CD1c-positive myeloid dendritic cell (primary cell): ENCODE data around the gene CAPZA1.
"Not testable (repeated sequence)": the region's sequence is repeated elsewhere in the genome, so short reads cannot be mapped to it uniquely, and the experiment has no call there.

Source experiments
- DNase-seq: peaks from one replicate; pipeline ENCODE4 v3.0.0-alpha.2; 2016; ENCODE audit errors: extremely low spot score

Gene CAPZA1

DNA sequence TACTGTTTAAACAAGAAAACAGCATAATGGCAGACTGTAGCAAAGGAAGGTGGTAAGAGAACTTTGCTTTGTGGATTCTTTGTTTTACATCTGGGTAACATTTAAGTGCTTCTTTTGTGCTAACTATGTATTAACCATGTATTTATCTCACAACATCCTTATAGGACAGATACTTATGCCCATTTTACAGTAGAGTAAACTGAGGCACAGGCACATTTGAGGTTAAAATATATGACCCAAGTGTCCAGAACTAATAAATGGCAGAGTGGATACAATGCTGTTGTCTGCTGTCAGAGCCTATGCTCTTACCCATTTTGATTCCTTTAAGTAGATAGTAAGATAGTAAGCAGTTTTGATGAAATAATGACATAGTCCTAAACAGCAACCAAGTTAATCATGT lies 7.3 kb downstream of the CAPZA1 start:
- no peak for DNase-seq

DNA sequence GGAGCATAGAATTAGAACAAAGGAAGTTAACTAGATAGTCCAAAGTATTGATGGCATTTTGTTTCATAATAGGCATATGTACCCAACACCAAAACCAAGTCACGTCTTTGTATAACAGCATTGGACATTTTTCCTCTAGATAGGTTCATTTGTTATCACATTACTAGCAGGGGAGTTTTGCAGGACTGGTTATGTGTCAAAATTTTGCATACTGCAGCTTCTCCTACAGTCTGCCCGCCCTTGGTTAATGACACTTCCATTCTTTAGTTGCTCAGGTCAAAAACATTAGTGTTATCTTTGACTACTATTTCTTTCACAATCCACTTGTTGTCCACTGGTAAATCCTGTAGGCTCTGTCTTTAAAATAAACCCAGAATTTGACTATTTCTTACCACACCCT lies 8.9 kb downstream of the CAPZA1 start:
- no peak for DNase-seq

DNA sequence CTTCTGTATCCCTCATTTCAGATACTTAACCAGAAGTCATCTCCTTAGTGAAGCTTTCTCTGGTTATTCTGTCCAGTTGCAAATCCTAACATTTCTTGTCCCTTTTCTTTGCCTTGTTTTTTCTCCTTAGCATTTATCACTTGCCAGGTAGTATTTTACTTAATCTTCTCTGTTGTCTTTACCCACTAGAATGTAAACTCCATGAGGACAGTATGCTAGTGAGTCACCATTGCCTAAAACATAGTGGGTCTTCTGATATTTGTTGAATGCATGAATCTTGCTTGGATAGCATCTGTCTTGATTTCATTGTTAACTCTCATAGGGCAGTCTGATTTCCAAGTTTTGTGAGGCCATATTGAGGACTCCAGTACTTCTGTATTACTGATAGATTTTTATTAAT lies 9.6 kb downstream of the CAPZA1 start:
- no peak for DNase-seq

- DNase-seq: no peak
Measured at GRCh38 chr1:112633628-112634027, 14.0 kb downstream of the CAPZA1 start.

- DNase-seq: no peak
Measured at GRCh38 chr1:112634367-112634766, 14.7 kb downstream of the CAPZA1 start.

- no peak for DNase-seq
Measured at GRCh38 chr1:112636056-112636455, 16.4 kb downstream of the CAPZA1 start.

- no peak for DNase-seq
Measured at GRCh38 chr1:112636597-112637253, 17.1 kb downstream of the CAPZA1 start.

DNA sequence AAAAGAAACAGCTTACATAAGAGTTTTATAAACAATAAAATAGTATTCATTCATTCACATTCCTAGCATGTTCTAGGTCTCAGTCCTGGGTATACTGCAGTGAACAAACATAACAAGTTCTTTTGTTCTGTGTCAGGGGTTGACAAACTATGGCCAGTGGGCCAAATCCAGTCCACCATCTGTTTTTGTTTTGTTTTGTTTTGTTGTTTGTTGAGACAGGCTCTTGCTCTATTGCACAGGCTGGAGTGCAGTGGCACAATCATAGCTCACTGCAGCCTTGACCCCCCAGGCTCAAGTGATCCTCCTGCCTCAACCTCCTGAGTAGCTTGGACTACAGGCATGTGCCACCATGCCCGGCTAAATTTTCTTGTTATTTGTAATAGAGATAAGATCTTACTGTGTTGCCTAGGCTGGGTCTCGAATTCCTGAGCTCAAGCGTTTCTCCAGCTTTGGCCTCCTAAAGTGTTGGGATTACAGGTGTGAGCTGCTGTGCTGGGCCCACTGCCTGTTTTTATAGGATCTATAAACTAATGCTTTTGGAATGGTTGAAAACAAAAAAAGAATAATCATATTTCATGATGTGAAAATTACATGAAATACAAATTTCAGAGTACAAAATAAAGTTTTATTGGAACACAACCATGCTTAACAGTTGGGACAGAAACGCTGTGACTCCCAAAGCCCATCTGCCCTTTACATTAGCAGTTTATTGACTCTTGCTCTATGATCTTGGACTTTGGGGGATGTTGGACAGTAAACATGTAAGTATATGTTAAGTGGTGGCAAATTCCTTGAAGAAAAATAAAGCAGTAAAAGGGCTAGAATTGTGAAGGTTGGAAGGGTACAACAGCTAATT lies 17.9 kb downstream of the CAPZA1 start:
- no peak for DNase-seq

GRCh38 chr1:112638110-112638428 lies 18.4 kb downstream of the CAPZA1 start:
- no peak for DNase-seq

- DNase-seq: not testable (repeated sequence)
Measured at GRCh38 chr1:112640437-112640836, 20.8 kb downstream of the CAPZA1 start.

DNA sequence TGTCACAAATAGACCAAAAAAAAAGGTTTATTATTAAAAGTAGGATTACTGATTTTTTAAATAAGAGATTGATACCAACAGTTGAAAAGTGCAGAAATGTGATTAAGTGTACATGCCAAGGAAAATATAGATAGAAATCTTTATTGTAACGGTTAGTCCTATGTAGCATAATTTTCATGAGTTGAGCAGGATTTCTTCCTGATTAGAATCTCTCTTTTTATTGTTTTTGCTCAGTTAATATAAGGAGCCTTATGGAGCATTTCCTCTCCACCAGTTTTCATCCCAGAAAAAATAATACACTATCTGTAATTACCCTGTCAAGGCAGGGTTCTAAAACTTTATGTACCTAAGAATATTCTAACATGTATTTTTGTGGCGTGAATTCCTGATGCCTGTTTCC lies 23.4 kb downstream of the CAPZA1 start:
- DNase-seq: no peak

DNA sequence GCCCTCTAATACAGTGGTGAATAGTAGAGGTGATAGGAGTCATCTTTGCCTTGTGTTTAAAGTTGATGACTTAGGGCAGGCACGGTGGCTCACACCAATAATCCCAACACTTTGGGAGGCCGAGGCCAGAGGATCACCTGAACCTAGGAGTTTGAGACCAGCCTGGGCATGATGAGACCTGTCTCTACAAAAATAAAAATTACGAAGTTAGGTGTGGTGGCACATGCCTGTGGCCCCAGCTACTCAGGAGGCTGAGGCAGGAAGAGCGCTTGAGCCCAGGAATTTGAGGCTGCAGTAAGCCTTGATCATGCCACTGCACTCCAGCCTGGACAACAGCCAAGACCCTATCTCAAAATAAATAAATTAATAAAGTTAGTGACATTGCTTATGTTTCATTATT lies 26.6 kb downstream of the CAPZA1 start:
- no peak for DNase-seq

DNA sequence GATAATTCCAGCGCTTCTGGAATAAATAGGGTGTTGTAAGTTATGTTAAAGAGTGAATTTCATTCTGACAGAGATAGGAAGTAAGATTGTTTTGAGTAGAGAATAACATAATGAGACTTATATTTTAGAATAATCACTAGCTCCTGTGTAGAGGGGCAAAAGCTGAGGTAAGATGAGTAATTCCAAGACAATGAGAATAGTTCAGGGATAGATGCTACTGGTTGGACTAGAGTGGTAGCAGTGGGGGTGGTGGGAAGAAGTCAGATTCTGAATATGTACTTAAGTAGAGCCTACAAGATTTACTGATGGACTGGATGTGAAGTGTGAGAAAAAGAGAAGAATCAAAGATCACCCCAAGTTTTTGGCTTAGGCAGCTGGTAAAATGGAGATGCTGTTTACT lies 31.6 kb downstream of the CAPZA1 start:
- no peak for DNase-seq

DNA sequence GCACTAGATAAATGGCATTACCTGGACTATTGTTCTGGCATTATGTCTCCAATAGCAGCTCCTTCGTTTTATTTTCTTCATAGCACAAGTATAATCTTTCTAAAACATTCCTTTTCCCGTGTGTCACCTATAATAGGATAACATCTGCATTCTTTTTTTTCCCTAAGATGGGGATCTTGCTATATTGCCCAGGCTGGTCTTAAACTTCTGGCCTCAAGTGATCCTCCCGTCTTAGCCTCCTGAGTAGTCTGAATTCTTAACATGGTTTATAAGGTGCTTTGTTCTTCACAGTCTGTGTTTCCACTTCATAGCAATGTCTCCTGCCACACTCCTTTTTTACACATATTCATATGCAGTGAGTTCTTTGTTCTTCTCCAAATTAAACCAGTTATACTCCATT lies 46.2 kb downstream of the CAPZA1 start:
- DNase-seq: no peak

GRCh38 chr1:112666946-112667345 lies 47.3 kb downstream of the CAPZA1 start:
- DNase-seq: no peak

- DNase-seq: no peak
Measured at GRCh38 chr1:112672009-112672408, 52.4 kb downstream of the CAPZA1 start.

- no peak for DNase-seq
Measured at GRCh38 chr1:112672842-112673241, 53.2 kb downstream of the CAPZA1 start.

- peak; percentile 24 for DNase-seq
Measured at GRCh38 chr1:112673592-112674439, 54.2 kb downstream of the CAPZA1 start.

DNA sequence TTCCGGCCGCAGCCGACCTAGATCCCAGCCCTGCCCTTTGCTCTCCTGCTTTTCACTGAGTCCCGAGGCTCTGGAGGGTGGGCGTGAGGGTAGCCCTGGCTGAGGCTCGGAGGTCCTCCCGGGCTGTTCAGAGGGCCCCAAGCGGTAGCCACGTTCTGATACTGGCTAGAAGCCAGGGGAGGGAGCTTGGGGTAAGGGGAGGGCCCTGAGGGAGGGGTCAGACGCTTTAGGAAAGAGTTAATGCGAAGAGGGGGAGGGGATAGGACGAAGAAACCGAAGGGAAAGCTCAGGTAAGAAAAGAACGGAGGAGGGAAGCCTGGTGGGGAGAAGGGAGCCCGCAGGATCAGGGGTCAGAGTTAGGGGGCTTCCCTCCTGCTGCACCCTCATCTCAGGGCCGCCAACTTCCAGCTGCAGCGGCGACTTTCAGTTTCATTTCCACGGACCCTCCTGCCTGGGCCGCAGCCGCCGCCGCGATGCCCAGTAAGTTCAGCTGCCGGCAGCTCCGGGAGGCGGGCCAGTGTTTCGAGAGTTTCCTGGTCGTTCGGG lies 54.9 kb downstream of the CAPZA1 start, which contains the start of gene MOV10:
Gene MOV10 (plus strand): TSS at position 220 of the 546 bp plus-strand sequence. CDS start 254 bp downstream, at position 474.
- peak; percentile 76 for DNase-seq

DNA sequence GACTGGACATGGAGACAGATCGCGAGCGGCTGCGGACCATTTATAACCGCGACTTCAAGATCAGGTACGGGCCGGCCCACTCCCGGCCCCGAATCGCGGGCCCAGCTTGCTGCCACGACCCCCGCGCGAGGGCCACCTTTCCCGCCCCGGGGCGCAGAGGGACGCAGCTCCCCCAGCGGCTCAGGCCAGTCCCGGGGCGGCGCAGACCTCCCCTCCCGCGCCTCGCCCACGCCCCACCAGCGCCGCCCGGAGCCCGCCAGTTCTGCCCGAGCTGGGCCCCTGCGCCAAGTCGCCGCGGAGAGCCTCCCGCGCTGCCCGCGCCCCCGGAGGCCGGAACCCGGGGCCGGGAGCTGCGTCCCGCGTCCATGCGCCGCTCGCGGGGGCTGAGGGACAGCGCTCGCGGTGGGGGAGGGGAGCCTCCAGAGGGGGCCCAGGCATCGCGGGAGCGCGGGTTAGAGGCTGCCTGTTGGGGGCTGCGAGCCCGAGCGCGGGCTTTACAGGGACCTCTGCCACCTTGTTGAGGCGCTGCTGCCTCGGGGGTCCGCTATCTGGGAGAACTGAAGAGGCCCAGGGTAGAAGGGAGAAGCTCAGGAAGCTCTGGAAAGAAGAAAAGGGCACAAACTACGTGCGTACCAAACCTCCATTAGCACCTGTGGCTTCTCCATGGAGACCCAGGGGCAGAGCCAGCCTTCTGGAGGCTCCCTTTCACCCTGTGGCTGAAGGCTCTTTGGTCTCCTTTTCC lies 55.5 kb downstream of the CAPZA1 start:
- DNase-seq: peak; percentile 41

GRCh38 chr1:112675728-112676381 lies 56.2 kb downstream of the CAPZA1 start:
- no peak for DNase-seq
